GM21529 (cell line): ENCODE results near the gene ZFPL1.
A peak's percentile ranks its signal among the peaks of the same experiment; 100 is the strongest.

Experiments
- ATAC-seq: cut with Tn5 transposase; IDR thresholded peaks from one replicate; pipeline ENCODE4 v1.9.1; 2021; ENCODE audit not compliant: unreplicated experiment

The ZFPL1 gene

DNA sequence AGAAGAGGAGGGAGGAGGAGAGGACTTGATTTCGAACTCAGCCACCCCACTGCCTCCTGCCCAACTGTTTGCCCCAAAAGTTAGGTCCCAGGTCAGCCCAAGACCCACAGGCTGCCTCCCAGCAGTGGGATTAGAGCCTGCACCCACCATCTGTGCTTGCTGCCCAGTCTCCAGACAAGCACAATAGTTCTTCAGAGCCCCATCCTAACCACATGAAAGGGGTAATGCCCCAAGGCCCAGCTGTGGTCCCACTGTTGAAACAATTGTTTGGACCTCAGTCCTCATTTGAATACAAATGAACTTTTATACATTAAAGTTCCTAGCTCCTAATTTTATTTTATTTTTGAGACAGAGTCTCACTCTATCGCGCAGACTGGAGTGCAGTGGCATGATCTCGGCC lies 6.6 kb downstream of the ZFPL1 start:
- ATAC-seq, result no peak

- ATAC-seq, result no peak
Measured at GRCh38 chr11:65095427-65095826, 11.4 kb downstream of the ZFPL1 start.

- ATAC-seq, result peak; percentile 89
Measured at GRCh38 chr11:65095974-65096806, 12.2 kb downstream of the ZFPL1 start, which contains the start of gene VPS51. Gene VPS51, plus strand, starts transcription at chr11:65096214. Its CDS starts 37 bp downstream, at chr11:65096251.

- no peak for ATAC-seq
Measured at GRCh38 chr11:65096926-65097325, 12.9 kb downstream of the ZFPL1 start.

DNA sequence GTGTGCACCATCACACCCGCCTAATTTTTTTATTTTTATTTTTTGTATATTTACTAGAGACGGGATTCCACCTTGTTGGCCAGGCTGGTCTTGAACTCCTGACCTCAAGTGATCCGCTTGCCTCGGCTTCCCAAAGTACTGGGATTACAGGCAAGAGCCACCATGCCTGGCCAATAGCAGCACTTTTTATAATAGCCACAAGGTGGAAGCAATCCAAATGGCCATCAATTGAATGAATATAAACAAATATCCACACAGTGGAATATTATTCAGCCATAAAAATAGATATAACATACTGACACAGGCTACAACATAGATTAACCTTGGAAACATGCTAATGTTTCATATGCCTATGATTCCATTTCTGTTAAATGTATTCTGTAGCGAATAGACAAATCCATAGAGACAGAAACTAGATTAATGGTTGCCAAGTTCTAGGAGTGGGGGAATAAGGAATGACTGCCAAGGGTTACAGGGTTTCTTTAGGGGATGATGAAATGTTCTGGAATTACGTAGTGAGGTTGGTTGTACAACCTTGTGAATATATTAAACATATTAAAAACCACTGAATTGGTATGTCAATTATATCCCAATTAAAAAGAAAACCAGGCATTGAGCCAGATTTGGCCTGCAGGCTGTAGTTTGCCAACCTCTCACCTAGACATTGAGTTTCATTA lies 16.8 kb downstream of the ZFPL1 start:
- ATAC-seq, result no peak

DNA sequence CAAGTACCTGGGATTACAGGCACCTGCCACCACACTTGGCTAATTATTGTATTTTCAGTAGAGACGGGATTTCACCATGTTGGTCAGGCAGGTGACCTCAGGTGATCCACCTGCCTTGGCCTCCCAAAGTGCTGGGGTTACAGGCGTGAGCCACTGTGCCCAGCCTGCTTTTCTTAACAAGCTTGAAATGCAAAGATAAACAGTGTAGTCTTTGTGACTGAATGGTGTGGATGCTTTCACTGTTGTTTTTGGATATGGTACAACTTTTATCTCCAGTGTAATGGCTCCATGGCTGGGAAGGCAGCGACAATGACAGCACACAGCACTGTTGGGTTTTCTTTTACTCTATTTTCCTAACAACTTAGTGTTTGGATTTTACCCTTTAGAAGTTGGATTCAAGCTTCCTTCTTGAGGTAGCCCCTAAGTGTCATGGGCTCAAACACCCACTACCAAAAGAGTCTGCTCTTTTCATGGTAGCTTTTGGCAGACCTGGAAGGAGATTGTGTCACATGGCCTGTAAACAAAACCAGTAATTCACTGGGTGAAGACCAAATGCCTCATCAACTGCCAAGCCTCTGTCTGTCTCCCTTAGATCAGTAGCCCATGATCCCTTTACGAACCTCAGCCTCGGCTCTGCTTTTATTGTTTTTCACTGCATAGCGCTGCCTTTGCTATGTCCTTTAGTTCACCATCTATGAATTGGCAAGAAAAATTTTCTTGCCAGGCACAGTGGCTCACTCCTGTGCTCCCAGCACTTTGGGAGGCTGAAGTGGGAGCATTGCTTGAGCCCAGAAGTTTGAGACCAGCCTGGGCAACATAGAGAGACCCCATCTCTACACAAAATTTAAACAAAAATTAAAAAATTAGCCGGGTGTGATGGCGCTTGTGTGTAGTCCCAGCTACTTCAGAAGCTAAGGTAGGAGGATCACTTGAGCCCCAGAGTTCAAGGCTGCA lies 18.4 kb downstream of the ZFPL1 start:
- no peak for ATAC-seq

DNA sequence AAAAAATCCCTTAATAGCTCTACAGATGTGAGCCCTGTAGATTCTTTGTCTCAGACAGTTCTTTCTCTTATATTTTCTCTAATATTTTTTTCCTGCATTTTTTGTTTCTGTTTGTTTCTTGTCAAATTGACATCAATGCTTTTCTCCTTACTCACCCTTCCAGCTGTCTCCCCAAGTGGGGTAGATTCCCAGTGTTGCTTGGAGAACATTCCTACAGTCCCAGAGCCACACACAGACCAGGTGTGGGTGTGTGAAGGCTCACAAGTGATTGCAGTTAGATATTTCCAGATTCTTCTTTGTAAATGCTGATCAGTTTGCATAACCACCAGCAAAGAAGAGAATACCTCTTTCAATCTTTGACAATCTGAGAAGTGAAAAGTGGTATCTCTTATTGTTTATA lies 19.5 kb downstream of the ZFPL1 start:
- no peak for ATAC-seq

DNA sequence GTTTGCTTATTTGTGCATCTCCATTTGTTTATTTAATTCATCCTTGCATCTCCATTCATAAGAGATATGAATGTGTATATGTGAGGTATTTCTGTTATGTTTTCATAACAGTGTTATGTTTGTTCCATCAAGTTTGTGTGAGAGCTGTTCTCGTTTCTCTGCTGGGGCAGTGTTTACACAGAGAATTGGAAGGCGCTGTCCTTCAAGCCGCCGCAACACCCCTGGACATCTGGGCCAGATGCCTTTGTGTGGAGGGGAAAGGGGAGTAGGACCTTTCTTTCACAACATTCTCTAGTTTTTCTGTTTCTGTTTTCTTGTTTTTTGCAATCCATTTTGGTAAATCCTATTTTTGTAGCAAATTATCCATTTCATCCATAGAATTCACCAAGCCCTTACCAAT lies 20.6 kb downstream of the ZFPL1 start:
- ATAC-seq, result no peak

- no peak for ATAC-seq
Measured at GRCh38 chr11:65107078-65107477, 23.1 kb downstream of the ZFPL1 start.

DNA sequence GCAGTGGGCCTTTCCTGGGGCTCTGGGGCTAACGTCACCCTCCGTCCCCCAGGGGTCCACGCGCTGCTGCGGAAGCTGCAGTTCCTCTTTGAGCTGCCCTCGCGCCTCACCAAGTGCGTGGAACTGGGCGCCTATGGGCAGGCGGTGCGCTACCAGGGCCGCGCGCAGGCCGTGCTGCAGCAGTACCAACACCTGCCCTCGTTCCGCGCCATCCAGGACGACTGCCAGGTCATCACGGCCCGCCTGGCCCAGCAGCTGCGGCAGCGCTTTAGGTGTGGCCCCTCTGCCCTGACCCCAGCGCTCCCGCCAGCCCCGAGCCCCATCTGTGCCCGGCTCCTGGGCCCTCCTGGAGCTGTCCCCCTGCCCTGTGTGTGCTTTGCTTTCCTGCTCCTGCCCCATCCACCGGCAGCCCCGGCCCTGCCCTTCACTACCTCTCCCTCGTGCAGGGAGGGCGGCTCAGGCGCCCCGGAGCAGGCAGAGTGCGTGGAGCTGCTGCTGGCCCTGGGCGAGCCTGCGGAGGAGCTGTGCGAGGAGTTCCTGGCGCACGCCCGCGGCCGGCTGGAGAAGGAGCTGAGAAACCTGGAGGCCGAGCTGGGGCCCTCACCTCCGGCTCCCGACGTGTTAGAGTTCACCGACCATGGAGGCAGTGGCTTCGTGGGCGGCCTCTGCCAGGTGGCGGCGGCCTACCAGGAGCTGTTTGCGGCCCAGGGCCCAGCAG lies 23.9 kb downstream of the ZFPL1 start:
- ATAC-seq, result no peak

GRCh38 chr11:65108469-65109123 lies 24.6 kb downstream of the ZFPL1 start:
- ATAC-seq, result no peak

DNA sequence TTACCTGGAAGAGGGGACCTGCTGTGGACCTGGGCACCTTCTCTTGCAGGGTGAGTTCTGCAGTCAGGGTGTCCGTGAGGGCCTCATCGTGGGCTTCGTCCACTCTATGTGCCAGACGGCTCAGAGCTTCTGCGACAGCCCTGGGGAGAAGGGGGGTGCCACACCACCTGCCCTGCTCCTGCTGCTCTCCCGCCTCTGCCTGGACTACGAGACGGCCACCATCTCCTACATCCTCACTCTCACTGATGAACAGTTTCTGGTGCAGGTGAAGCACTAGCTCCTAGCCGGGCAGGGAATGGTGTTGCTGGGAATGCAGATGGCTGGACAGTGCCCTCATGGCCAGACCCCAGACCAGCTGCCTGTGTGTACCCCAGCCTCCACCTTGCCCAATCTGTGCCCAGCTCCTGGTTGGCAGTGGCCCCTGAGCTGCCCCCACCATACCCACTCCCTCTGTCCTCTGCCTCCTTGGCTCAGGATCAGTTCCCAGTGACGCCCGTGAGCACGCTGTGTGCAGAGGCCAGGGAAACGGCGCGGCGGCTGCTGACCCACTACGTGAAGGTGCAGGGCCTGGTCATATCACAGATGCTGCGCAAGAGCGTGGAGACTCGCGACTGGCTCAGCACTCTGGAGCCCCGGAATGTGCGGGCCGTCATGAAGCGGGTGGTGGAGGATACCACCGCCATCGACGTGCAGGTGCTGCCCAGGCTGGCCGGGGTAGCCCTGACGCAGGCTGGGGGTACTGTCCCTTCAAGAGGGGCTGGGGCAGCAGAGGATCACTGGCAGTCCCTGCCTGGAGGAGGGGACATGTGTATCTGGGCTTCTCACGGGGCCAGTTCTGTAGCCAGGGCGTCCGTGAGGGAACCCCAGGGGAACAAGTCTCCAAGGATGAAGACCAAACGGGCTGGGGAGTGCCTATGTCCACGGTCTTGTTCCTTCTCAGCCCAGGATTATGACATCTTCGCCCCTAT lies 25.5 kb downstream of the ZFPL1 start:
- ATAC-seq, result no peak

GRCh38 chr11:65110354-65110861 lies 26.4 kb downstream of the ZFPL1 start:
- no peak for ATAC-seq

DNA sequence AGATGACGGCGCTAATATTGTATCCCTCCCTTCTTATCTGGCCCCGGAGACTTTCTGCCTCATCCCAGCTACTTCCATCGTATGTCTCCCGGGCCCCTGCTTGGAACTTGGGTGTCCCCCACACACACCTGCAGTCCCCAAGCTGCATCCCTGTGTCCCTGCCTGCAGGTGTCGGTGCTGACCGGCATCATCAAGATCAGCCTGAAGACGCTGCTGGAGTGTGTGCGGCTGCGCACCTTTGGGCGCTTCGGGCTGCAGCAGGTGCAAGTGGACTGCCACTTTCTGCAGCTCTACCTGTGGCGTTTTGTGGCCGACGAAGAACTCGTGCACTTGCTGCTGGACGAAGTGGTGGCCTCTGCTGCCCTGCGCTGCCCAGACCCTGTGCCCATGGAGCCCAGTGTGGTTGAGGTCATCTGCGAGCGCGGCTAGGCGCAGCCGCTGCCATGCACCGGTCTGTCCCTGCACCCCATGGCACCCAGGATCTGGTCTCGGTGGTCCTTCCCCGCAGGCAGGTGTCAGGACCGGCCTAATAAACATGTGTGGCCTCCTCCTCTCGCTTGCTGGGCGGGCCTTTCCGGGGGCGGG lies 27.2 kb downstream of the ZFPL1 start:
- no peak for ATAC-seq

DNA sequence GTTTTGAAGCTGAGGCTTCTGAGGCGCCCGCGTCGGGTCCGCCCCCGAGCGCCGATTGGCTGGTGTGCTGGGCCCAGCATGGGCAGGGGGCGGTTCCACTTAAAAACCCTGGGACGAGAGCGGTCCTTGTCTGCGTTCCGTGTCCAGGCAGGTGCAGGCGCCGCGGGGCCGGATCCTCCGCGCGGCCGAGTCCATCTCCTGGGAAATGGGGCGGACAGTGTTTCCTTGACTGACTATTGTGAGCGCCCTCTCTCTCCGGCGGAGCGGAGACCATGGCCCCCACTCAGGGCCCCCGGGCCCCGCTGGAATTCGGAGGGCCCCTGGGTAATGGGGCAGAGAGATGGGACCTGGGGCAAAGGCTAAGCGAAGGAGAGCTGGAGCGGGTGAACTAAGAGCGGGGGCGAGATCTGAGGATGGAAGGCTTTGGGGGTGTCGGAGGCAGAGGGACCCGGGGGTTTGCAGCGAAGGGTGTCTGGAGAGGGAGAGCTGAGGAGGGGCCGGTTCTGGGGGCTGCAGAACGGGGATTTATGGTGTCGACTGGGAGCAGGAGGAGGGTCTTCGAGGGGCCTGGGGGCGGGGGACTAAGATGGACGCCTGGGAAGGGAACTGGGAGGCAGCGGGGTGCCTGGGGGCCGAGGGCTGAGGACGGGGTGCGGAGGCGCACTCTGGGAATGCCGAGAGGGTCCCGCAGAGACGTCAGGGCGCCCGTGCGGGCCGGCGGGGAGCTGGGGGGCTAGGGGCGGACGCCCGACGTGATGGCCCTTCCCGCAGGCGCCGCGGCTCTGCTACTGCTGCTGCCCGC lies 27.9 kb downstream of the ZFPL1 start, which contains the start of gene TM7SF2:
Gene TM7SF2, plus strand, starts transcription at position 129 of the 802 bp plus-strand sequence. Its CDS starts 144 bp downstream, at position 273.
- ATAC-seq, result peak; percentile 64

DNA sequence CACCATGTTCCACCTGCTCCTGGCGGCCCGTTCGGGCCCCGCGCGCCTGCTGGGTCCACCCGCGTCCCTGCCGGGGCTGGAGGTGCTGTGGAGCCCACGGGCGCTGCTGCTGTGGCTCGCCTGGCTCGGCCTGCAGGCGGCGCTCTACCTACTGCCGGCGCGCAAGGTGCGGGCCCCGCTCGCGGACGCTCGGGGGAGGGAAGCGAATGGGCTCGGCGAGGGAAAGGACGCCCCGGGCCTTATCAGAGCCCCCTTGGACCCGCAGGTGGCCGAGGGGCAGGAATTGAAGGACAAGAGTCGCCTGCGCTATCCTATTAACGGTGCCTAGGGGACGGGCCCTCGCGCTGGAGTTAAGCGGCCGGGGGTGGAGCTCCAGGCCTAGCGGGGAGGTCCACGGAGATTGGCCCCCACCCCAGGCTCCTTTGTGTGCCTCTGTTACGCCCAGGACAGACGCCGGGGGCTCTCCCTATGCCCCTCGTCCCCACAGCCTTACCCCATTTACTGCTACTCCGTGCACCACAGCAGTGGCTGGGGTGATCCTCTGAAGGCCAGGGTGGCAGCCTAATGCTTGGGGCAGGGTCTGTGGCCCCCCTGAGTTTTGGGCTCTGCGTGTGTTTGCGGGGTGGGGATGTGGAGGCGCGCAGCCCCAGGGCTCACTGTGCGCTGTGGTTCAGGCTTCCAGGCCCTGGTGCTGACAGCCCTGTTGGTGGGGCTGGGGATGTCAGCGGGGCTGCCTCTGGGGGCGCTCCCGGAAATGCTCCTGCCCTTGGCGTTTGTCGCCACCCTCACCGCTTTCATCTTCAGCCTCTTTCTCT lies 28.7 kb downstream of the ZFPL1 start:
- no peak for ATAC-seq

DNA sequence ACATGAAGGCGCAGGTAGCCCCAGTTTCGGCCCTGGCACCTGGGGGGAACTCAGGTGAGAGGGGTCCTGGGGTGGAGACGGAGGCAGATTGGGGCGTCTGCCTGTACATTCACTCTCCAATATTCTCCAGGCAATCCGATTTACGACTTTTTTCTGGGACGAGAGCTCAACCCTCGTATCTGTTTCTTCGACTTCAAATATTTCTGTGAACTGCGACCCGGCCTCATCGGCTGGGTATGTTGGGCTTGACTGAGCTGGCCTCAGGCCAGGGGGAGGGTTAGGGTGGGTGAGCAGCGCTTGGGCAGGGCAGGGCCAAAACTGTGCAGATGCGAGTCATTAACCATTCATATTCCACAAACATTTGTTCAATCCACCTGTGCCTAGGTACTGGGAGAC lies 29.3 kb downstream of the ZFPL1 start:
- ATAC-seq, result no peak
